ENCODE data around the gene LARP1B. TPM values are rescaled to one million over a fixed set of nuclear protein-coding genes. Genes with fewer than 3 reads are reported as not detected.

The LARP1B gene
- total RNA-seq, 1 donor from 2014 or later: 33.3 TPM

GRCh38 chr4:128186623-128187022 is 125.5 kb downstream of the LARP1B start:
- Mint-ChIP-seq H3K27ac (no peak overlapping the region), H3K36me3 (ENCODE audit: low read depth) (peaks cover 8% of the 10 kb centered on the region), H3K4me1 (ENCODE audit: low read depth) (peaks cover 16% of the 10 kb centered on the region), H3K4me3 (no peak overlapping the region), H3K27me3 (ENCODE audit: insufficient read depth) (no peaks in the 10 kb centered on the region), H3K9me3 (peaks cover 3% of the 10 kb centered on the region)
- no peak for DNase-seq (ENCODE audit: low spot score)
- intact Hi-C loops (cut with micrococcal nuclease): no loop called here

- Mint-ChIP-seq H3K27me3 (ENCODE audit: insufficient read depth) (no peaks in the 10 kb centered on the region), H3K9me3 (no peaks in the 10 kb centered on the region), H3K27ac (no peak overlapping the region), H3K36me3 (ENCODE audit: low read depth) (peaks cover 3% of the 10 kb centered on the region), H3K4me3 (no peak overlapping the region), H3K4me1 (ENCODE audit: low read depth) (peaks cover 16% of the 10 kb centered on the region)
- intact Hi-C loops (cut with micrococcal nuclease): loop anchor here (1.0 to 5.0 kb wide), 8 partner anchors 30 to 672 kb away; partner anchors contain the start of genes JADE1 and LARP1B
- peak; percentile 56 for DNase-seq (ENCODE audit: low spot score)
Measured at GRCh38 chr4:128191115-128191781, 130.1 kb downstream of the LARP1B start.

- no peaks in the 10 kb centered on the region for H3K27me3 Mint-ChIP-seq (ENCODE audit: insufficient read depth)
- intact Hi-C loops (cut with micrococcal nuclease): loop anchor here (2.0 to 10.0 kb wide), 2 partner anchors 30 to 616 kb away; no protein-coding TSS in a partner anchor
- no peak overlapping the region for H3K27ac Mint-ChIP-seq
- H3K4me1 Mint-ChIP-seq (ENCODE audit: low read depth): no peaks in the 10 kb centered on the region
- no peak for DNase-seq (ENCODE audit: low spot score)
- H3K36me3 Mint-ChIP-seq (ENCODE audit: low read depth): no peaks in the 10 kb centered on the region
- no peak overlapping the region for H3K4me3 Mint-ChIP-seq
- no peaks in the 10 kb centered on the region for H3K9me3 Mint-ChIP-seq
Measured at GRCh38 chr4:128220286-128221235, 159.4 kb downstream of the LARP1B start.

GRCh38 chr4:128221586-128221985 is 160.5 kb downstream of the LARP1B start:
- intact Hi-C loops (cut with micrococcal nuclease): loop anchor here (2.0 to 10.0 kb wide), 2 partner anchors 31 to 617 kb away; no protein-coding TSS in a partner anchor
- Mint-ChIP-seq H3K27ac (no peak overlapping the region), H3K4me3 (no peak overlapping the region), H3K4me1 (ENCODE audit: low read depth) (no peaks in the 10 kb centered on the region), H3K27me3 (ENCODE audit: insufficient read depth) (no peaks in the 10 kb centered on the region), H3K9me3 (no peaks in the 10 kb centered on the region), H3K36me3 (ENCODE audit: low read depth) (no peaks in the 10 kb centered on the region)
- DNase-seq (ENCODE audit: low spot score): no peak

- DNase-seq (ENCODE audit: low spot score): no peak
- intact Hi-C loops (cut with micrococcal nuclease): loop anchor here (10.0 kb wide), 1 partner anchor 620 kb away; no protein-coding TSS in a partner anchor
- H3K9me3 Mint-ChIP-seq: no peaks in the 10 kb centered on the region
- no peaks in the 10 kb centered on the region for H3K4me1 Mint-ChIP-seq (ENCODE audit: low read depth)
- no peaks in the 10 kb centered on the region for H3K36me3 Mint-ChIP-seq (ENCODE audit: low read depth)
- peaks cover 4% of the 10 kb centered on the region for H3K27me3 Mint-ChIP-seq (ENCODE audit: insufficient read depth)
- H3K4me3 Mint-ChIP-seq: no peak overlapping the region
- no peak overlapping the region for H3K27ac Mint-ChIP-seq
Measured at GRCh38 chr4:128225148-128225547, 164.0 kb downstream of the LARP1B start.

GRCh38 chr4:128227991-128228571 is 167.0 kb downstream of the LARP1B start:
- intact Hi-C loops (cut with micrococcal nuclease): loop anchor here (10.0 kb wide), 1 partner anchor 623 kb away; no protein-coding TSS in a partner anchor
- H3K36me3 Mint-ChIP-seq (ENCODE audit: low read depth): no peaks in the 10 kb centered on the region
- H3K4me3 Mint-ChIP-seq: no peak overlapping the region
- no peaks in the 10 kb centered on the region for H3K4me1 Mint-ChIP-seq (ENCODE audit: low read depth)
- peaks cover 4% of the 10 kb centered on the region for H3K27me3 Mint-ChIP-seq (ENCODE audit: insufficient read depth)
- DNase-seq (ENCODE audit: low spot score): no peak
- H3K27ac Mint-ChIP-seq: no peak overlapping the region
- H3K9me3 Mint-ChIP-seq: no peaks in the 10 kb centered on the region

GRCh38 chr4:128228845-128229795 is 168.0 kb downstream of the LARP1B start:
- Mint-ChIP-seq H3K36me3 (ENCODE audit: low read depth) (no peaks in the 10 kb centered on the region), H3K9me3 (no peaks in the 10 kb centered on the region), H3K27ac (no peak overlapping the region)

GRCh38 chr4:128232719-128233118 is 171.6 kb downstream of the LARP1B start:
- Mint-ChIP-seq H3K9me3 (no peaks in the 10 kb centered on the region), H3K36me3 (ENCODE audit: low read depth) (no peaks in the 10 kb centered on the region), H3K4me1 (ENCODE audit: low read depth) (no peaks in the 10 kb centered on the region), H3K4me3 (no peak overlapping the region), H3K27ac (no peak overlapping the region), H3K27me3 (ENCODE audit: insufficient read depth) (peaks cover 4% of the 10 kb centered on the region)
- intact Hi-C loops (cut with micrococcal nuclease): no loop called here
- DNase-seq (ENCODE audit: low spot score): no peak

More at GRCh38 chr4:128228845-128229795, 168.0 kb downstream of the LARP1B start:
- peaks cover 4% of the 10 kb centered on the region for H3K27me3 Mint-ChIP-seq (ENCODE audit: insufficient read depth)
- H3K4me1 Mint-ChIP-seq (ENCODE audit: low read depth): no peaks in the 10 kb centered on the region
- intact Hi-C loops (cut with micrococcal nuclease): loop anchor here (10.0 kb wide), 1 partner anchor 624 kb away; no protein-coding TSS in a partner anchor
- DNase-seq (ENCODE audit: low spot score): no peak
- H3K4me3 Mint-ChIP-seq: no peak overlapping the region

- Mint-ChIP-seq H3K9me3 (no peaks in the 10 kb centered on the region), H3K27me3 (ENCODE audit: insufficient read depth) (no peaks in the 10 kb centered on the region), H3K36me3 (ENCODE audit: low read depth) (no peaks in the 10 kb centered on the region), H3K27ac (no peak overlapping the region), H3K4me1 (ENCODE audit: low read depth) (no peaks in the 10 kb centered on the region), H3K4me3 (no peak overlapping the region)
- DNase-seq (ENCODE audit: low spot score): no peak
- intact Hi-C loops (cut with micrococcal nuclease): no loop called here
Measured at GRCh38 chr4:128234836-128235235, 173.7 kb downstream of the LARP1B start.

GRCh38 chr4:128241019-128241418 is 179.9 kb downstream of the LARP1B start:
- Mint-ChIP-seq H3K4me3 (no peak overlapping the region), H3K27ac (no peak overlapping the region), H3K36me3 (ENCODE audit: low read depth) (no peaks in the 10 kb centered on the region), H3K4me1 (ENCODE audit: low read depth) (no peaks in the 10 kb centered on the region), H3K27me3 (ENCODE audit: insufficient read depth) (peaks cover 3% of the 10 kb centered on the region), H3K9me3 (peaks cover 6% of the 10 kb centered on the region)
- no peak for DNase-seq (ENCODE audit: low spot score)
- intact Hi-C loops (cut with micrococcal nuclease): no loop called here

- H3K27ac Mint-ChIP-seq: no peak overlapping the region
- H3K4me3 Mint-ChIP-seq: no peak overlapping the region
- no peaks in the 10 kb centered on the region for H3K36me3 Mint-ChIP-seq (ENCODE audit: low read depth)
- DNase-seq (ENCODE audit: low spot score): no peak
- H3K4me1 Mint-ChIP-seq (ENCODE audit: low read depth): no peaks in the 10 kb centered on the region
- peaks cover 10% of the 10 kb centered on the region for H3K9me3 Mint-ChIP-seq
- intact Hi-C loops (cut with micrococcal nuclease): no loop called here
- H3K27me3 Mint-ChIP-seq (ENCODE audit: insufficient read depth): peaks cover 3% of the 10 kb centered on the region
Measured at GRCh38 chr4:128241425-128241913, 180.4 kb downstream of the LARP1B start.

GRCh38 chr4:128241981-128242380 is 180.9 kb downstream of the LARP1B start:
- intact Hi-C loops (cut with micrococcal nuclease): no loop called here

More at GRCh38 chr4:128241981-128242380, 180.9 kb downstream of the LARP1B start:
- no peak for DNase-seq (ENCODE audit: low spot score)
- Mint-ChIP-seq H3K4me1 (ENCODE audit: low read depth) (no peaks in the 10 kb centered on the region), H3K36me3 (ENCODE audit: low read depth) (no peaks in the 10 kb centered on the region), H3K9me3 (peaks cover 13% of the 10 kb centered on the region), H3K4me3 (no peak overlapping the region), H3K27ac (no peak overlapping the region), H3K27me3 (ENCODE audit: insufficient read depth) (peaks cover 3% of the 10 kb centered on the region)

All from activated T-helper 1 cell treated with anti-CD3 and anti-CD28 coated beads, Interleukin-12 subunit alpha, Interleukin-12 subunit beta, Interleukin-2, Interleukin-4 antibody, amounts not matched to agents 30 ng/mL and 10 ng/mL and 1 ng/mL, durations not matched to agents 14 hours and 24 hours and 36 hours (primary cell).